Suprapubic skin (tissue), 4 donors: ENCODE results near the gene MRPL27. TPM values are rescaled to one million over a fixed set of nuclear protein-coding genes. Genes with fewer than 3 reads are reported as not detected.

Source experiments
- DNase-seq, 2 donors: peaks; one replicate each; pipeline ENCODE4 v3.0.0-alpha.2; 2019; ENCODE audit warnings: low spot score in 2 of 2
- H3K27ac ChIP-seq: fragments of 200-600 bp; sonication (generic); one replicate; pipeline ENCODE4 v1.5.1; 2019
- H3K27me3 ChIP-seq: fragments of 200-600 bp; sonication (generic); one replicate; pipeline ENCODE4 v1.5.1; 2019
- H3K36me3 ChIP-seq: fragments of 200-600 bp; sonication (generic); one replicate; pipeline ENCODE4 v1.5.1; 2019
- H3K4me1 ChIP-seq: fragments of 200-600 bp; sonication (generic); one replicate; pipeline ENCODE4 v1.5.1; 2019
- H3K4me3 ChIP-seq: fragments of 200-600 bp; sonication (generic); one replicate; pipeline ENCODE4 v1.5.1; 2019; ENCODE audit warnings: mild to moderate bottlenecking
- H3K9me3 ChIP-seq: fragments of 200-600 bp; sonication (generic); one replicate; pipeline ENCODE4 v1.5.1; 2019
- EP300 ChIP-seq: sonication (generic); formaldehyde crosslinking; IDR thresholded peaks from one replicate; pipeline ENCODE4 v1.6.1; 2017; ENCODE audit warnings: antibody characterized with exemption
- POLR2A ChIP-seq, 2 donors: fragments of 450-650 bp; IDR thresholded peaks; one replicate each; pipeline ENCODE4 v1.6.1; 2017; ENCODE audit warnings: antibody characterized with exemption in 2 of 2, mild to moderate bottlenecking in 2 of 2, moderate library complexity in 2 of 2
- POLR2AphosphoS5 ChIP-seq, 3 donors: sonication (generic); formaldehyde crosslinking; IDR thresholded peaks; one replicate each; pipeline ENCODE4 v1.6.1; 2017; ENCODE audit warnings: antibody characterized with exemption in 3 of 3
- WGBS: methylation state at CpG from one replicate; pipeline ENCODE4 v1.1.5; 2018; 5-methylcytosine and 5-hydroxymethylcytosine counted together
- total RNA-seq, 4 donors: library from RNA; depleted of rRNA; stranded (reverse); fragments of >200 nt; gene quantifications; one replicate each; pipeline ENCODE4 v1.1.0, GENCODE V29; 2016
- TF ChIP-seq, protein P1 (sequence below), 2 donors: fragments of 200-600 bp in 1 of 2; fragments of 450-650 bp in 1 of 2; sonication (generic) in 1 of 2; IDR thresholded peaks; one replicate each; pipeline ENCODE4 v1.5.1; 2016 to 2019; ENCODE audit warnings: antibody characterized with exemption in 2 of 2, mild to moderate bottlenecking in 1 of 2, moderate library complexity in 1 of 2

MRPL27 gene
- total RNA-seq, 4 donors from 2014 or later = 60.3 to 87.7 (median 65.3) TPM

GRCh38 chr17:50362661-50363060 lies 10.3 kb downstream of the MRPL27 start:
- Histone ChIP-seq H3K9me3 (no peaks in the 10 kb centered on the region), H3K36me3 (peaks cover 59% of the 10 kb centered on the region), H3K4me1 (peaks cover 5% of the 10 kb centered on the region), H3K27ac (no peak overlapping the region), H3K27me3 (no peaks in the 10 kb centered on the region), H3K4me3 (no peak overlapping the region)
- TF ChIP-seq POLR2A (IDR thresholded peaks at IDR 0.05) (no peak), POLR2AphosphoS5 (IDR thresholded peaks at IDR 0.05) (no peak), EP300 (no peak)
- TF ChIP-seq, protein P1, sequence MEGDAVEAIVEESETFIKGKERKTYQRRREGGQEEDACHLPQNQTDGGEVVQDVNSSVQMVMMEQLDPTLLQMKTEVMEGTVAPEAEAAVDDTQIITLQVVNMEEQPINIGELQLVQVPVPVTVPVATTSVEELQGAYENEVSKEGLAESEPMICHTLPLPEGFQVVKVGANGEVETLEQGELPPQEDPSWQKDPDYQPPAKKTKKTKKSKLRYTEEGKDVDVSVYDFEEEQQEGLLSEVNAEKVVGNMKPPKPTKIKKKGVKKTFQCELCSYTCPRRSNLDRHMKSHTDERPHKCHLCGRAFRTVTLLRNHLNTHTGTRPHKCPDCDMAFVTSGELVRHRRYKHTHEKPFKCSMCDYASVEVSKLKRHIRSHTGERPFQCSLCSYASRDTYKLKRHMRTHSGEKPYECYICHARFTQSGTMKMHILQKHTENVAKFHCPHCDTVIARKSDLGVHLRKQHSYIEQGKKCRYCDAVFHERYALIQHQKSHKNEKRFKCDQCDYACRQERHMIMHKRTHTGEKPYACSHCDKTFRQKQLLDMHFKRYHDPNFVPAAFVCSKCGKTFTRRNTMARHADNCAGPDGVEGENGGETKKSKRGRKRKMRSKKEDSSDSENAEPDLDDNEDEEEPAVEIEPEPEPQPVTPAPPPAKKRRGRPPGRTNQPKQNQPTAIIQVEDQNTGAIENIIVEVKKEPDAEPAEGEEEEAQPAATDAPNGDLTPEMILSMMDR (IDR thresholded peaks at IDR 0.05) = no peak
- 76% methylated on average over 7 of the region's 7 CpGs for whole genome bisulfite sequencing
- DNase-seq = no peak

GRCh38 chr17:50361561-50362480 lies 11.2 kb downstream of the MRPL27 start:
- DNase-seq = peak in 1 of 2 donors; percentile 57
- Histone ChIP-seq H3K9me3 (no peaks in the 10 kb centered on the region), H3K4me1 (peaks cover 5% of the 10 kb centered on the region), H3K27ac (no peak overlapping the region), H3K4me3 (no peak overlapping the region), H3K27me3 (no peaks in the 10 kb centered on the region), H3K36me3 (peaks cover 59% of the 10 kb centered on the region)
- 29% methylated on average over 11 of the region's 11 CpGs for WGBS
- TF ChIP-seq, protein P1 (IDR thresholded peaks at IDR 0.05) = peak in 1 of 2 donors; percentile 78
- no peak for TF ChIP-seq EP300

GRCh38 chr17:50360486-50361115 lies 12.4 kb downstream of the MRPL27 start:
- peaks cover 5% of the 10 kb centered on the region for H3K4me1 ChIP-seq
- no peaks in the 10 kb centered on the region for H3K27me3 ChIP-seq
- peak in 1 of 2 donors; percentile 70 for DNase-seq
- H3K27ac ChIP-seq = no peak overlapping the region
- TF ChIP-seq POLR2A (IDR thresholded peaks at IDR 0.05) = no peak
- no peak for TF ChIP-seq POLR2AphosphoS5 (IDR thresholded peaks at IDR 0.05)
- TF ChIP-seq EP300 = no peak
- WGBS = 86% methylated on average over 10 of the region's 11 CpGs
- H3K9me3 ChIP-seq = no peaks in the 10 kb centered on the region
- peaks cover 59% of the 10 kb centered on the region for H3K36me3 ChIP-seq
- no peak overlapping the region for H3K4me3 ChIP-seq

DNA sequence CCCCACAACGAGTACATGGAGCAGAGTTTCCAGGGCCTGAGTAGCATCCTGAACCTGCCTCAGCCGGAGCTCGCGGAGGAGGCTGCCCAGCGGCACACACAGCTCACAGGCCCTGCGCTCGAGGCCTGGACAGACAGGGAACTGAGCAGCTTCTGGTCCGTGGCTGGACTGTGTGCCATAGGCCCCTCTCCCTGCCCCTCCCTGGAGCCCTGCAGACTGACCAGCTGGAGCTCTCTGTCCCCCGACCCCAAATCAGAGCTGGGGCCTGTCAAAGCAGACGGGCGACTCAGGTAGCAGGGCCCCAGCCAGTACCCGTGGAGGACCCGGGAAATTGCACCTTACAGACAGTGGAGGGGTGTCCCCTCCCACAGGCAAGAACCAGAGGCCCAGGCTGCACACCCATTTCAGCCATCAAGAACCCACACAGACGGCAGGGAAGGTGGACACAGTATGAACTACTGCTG lies 13.0 kb downstream of the MRPL27 start:
- TF ChIP-seq, protein P1 (IDR thresholded peaks at IDR 0.05) = no peak
- TF ChIP-seq POLR2A (IDR thresholded peaks at IDR 0.05) = no peak
- TF ChIP-seq EP300 = no peak
- no peak for TF ChIP-seq POLR2AphosphoS5 (IDR thresholded peaks at IDR 0.05)
- Histone ChIP-seq H3K4me3 (no peak overlapping the region), H3K27me3 (no peaks in the 10 kb centered on the region), H3K4me1 (peaks cover 5% of the 10 kb centered on the region), H3K36me3 (peaks cover 59% of the 10 kb centered on the region), H3K27ac (no peak overlapping the region), H3K9me3 (no peaks in the 10 kb centered on the region)
- 74% methylated on average over 10 of the region's 14 CpGs for WGBS
- peak; percentile 58 to 74 for DNase-seq

- Histone ChIP-seq H3K27ac (no peak overlapping the region), H3K4me1 (peaks cover 5% of the 10 kb centered on the region), H3K27me3 (no peaks in the 10 kb centered on the region), H3K36me3 (peaks cover 67% of the 10 kb centered on the region), H3K9me3 (no peaks in the 10 kb centered on the region), H3K4me3 (no peak overlapping the region)
- peak in 1 of 2 donors; percentile 68 for DNase-seq
- 74% methylated on average over 5 of the region's 5 CpGs for WGBS
- TF ChIP-seq POLR2AphosphoS5 (IDR thresholded peaks at IDR 0.05) (no peak), EP300 (no peak), POLR2A (IDR thresholded peaks at IDR 0.05) (no peak)
- TF ChIP-seq, protein P1 (IDR thresholded peaks at IDR 0.05) = no peak
These were observed 13.8 kb downstream of the MRPL27 start for GRCh38 chr17:50359005-50359699.
